Measurements from ENCODE around the gene LMTK3. TPM values are rescaled to one million over a fixed set of nuclear protein-coding genes. Genes with fewer than 3 reads are reported as not detected.
A peak's percentile ranks its signal among the peaks of the same experiment; 100 is the strongest.

Gene LMTK3
- total RNA-seq, 1 experiment from 2014 or later: 3.0 TPM

DNA sequence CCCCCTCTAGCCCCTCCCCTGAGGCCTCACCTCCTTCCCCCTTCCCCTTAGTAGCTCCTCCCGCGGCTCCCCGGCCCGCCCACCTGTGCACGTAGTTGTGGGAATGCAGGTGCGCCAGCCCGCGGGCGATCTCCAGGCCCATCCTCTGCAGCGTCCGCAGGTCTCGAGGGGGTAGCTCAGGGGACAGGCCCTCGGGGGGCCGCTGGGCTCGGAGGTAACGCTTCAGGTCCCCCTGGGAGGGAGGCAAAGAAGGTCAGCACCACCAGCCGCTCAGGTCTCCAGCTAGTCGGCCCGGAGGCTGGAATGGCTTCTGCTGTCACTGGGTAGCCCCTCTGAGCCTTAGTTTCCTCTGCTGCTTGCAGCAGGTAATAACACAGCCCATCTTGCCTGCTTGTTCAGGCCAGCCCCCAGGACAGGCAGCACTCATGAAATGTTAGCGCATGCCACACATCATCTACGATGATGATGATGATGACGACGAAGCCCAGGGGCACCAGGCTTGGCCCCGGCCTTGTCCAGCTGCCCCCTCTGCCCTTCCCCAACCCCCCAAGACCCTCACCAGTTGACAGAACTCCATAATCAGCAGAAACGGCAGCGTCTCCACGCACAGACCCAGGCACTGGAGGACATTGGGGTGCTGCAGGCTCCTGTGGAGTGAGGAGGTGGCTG lies 9.2 kb downstream of the LMTK3 start:
- Histone ChIP-seq H3K36me3 (replicated peaks; ENCODE audit: control insufficient read depth, insufficient read depth, low read length) (peaks cover 1% of the 10 kb centered on the region; the same call in 1 of the 2 replicates), H3K4me3 (ENCODE audit: insufficient read depth, low read depth, low read length) (peak overlapping the region; percentile 49), H3K27me3 (ENCODE audit: control insufficient read depth, insufficient read depth, low read length) (peaks cover 5% of the 10 kb centered on the region; the same call in 1 of the 2 replicates)
- no peak for DNase-seq

- peak overlapping the region; percentile 53 for H3K4me3 ChIP-seq (ENCODE audit: insufficient read depth, low read depth, low read length)
- H3K27me3 ChIP-seq (ENCODE audit: control insufficient read depth, insufficient read depth, low read length): peaks cover 7% of the 10 kb centered on the region; the same call in 1 of the 2 replicates
- no peaks in the 10 kb centered on the region for H3K36me3 ChIP-seq (replicated peaks; ENCODE audit: control insufficient read depth, insufficient read depth, low read length)
- peak; percentile 98 for DNase-seq
Observed at GRCh38 chr19:48501494-48502349, 9.9 kb downstream of the LMTK3 start.

GRCh38 chr19:48500830-48501493 lies 10.7 kb downstream of the LMTK3 start:
- no peaks in the 10 kb centered on the region for H3K36me3 ChIP-seq (replicated peaks; ENCODE audit: control insufficient read depth, insufficient read depth, low read length)
- H3K4me3 ChIP-seq (ENCODE audit: insufficient read depth, low read depth, low read length): peak overlapping the region; percentile 53
- peaks cover 7% of the 10 kb centered on the region; the same call in 1 of the 2 replicates for H3K27me3 ChIP-seq (ENCODE audit: control insufficient read depth, insufficient read depth, low read length)
- no peak for DNase-seq

GRCh38 chr19:48499316-48500090 lies 12.1 kb downstream of the LMTK3 start:
- Histone ChIP-seq H3K27me3 (ENCODE audit: control insufficient read depth, insufficient read depth, low read length) (peaks cover 15% of the 10 kb centered on the region), H3K36me3 (replicated peaks; ENCODE audit: control insufficient read depth, insufficient read depth, low read length) (no peaks in the 10 kb centered on the region), H3K4me3 (ENCODE audit: insufficient read depth, low read depth, low read length) (no peak overlapping the region)
- peak; percentile 47 for DNase-seq

GRCh38 chr19:48498595-48499311 lies 12.9 kb downstream of the LMTK3 start:
- H3K36me3 ChIP-seq (replicated peaks; ENCODE audit: control insufficient read depth, insufficient read depth, low read length): no peaks in the 10 kb centered on the region
- no peak overlapping the region for H3K4me3 ChIP-seq (ENCODE audit: insufficient read depth, low read depth, low read length)
- DNase-seq: peak; percentile 46
- H3K27me3 ChIP-seq (ENCODE audit: control insufficient read depth, insufficient read depth, low read length): peaks cover 21% of the 10 kb centered on the region

DNA sequence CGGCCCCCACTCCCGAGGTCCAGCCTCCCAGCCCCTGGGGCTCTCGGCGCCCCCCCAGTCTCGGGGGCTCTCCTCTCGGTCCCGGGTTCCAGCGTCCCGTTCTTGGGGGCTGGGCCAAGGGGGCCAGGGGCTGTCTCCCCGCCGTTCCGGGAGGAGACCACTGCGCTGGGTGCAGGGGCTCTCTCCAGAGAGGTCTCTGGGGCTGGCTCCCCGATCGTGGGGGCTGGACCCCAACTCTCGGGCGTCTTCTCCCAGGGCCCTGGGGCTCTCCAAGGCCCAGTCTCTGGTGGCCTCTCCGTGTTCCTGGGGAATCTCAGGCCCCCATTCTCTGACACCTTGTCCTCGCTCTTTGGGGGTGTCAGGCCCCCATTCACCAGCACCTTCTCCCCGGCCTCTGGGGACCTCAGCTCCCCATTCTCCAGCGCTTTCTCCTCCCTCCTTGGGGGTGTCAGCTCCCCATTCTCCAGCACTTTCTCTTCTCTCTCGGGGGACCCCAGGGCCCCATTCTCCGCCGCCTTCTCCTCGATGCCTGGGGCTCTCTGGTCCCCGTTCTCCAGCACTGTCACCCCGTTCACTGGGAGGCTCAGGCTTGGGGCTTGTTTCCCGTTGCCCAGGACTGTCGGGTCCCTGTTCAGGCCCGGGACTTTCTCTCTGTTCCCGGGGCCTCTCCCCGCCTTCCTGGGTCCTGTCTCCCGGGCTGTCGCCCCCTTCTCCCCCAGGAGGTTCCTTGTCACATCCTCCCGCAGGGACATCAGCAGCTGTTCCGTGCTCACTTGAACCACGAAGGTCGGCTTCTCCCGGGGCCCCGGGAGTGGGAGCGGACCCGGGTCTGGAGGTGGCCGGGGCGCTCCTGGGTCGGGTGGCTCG lies 13.7 kb downstream of the LMTK3 start:
- H3K4me3 ChIP-seq (ENCODE audit: insufficient read depth, low read depth, low read length): no peak overlapping the region
- H3K36me3 ChIP-seq (replicated peaks; ENCODE audit: control insufficient read depth, insufficient read depth, low read length): no peaks in the 10 kb centered on the region
- peak; percentile 48 for DNase-seq
- H3K27me3 ChIP-seq (ENCODE audit: control insufficient read depth, insufficient read depth, low read length): peaks cover 21% of the 10 kb centered on the region

DNA sequence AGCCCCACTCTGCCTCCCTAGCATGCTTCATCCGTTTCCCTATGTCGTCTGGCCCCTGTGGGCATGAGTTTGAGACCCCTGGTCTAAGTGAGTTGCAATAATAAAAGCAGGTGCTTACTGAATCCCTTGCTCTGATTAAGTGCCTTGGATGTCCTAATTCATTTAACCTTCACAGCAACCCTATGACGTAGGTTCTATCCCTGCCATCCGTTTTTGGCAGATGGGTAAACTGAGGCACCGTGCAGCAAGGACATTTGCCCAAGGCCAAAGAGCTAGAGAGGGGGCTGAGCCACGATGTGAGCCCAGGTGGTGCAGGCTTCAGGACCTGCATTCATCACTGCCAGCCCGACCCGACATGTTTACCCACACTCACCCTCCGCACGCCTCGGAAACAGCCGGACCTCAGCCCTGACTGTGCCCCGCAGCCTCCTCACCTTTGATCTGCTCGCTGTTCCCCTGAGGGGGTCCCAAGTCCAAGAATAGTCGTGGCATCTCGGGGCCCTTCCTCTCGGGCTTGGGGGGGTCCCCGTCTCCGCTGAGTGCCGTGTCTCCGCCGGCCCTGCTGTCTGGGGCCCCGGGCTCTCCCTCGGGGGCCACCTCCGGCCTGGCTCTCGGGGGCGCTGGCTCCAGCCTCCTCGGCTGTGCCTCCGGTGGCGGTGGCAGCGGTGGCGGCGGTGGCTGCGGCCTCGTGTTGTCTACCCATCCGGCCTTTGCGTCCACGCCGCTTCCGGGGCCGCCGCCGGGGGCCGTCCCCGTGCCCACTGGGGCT lies 14.5 kb downstream of the LMTK3 start:
- Histone ChIP-seq H3K27me3 (ENCODE audit: control insufficient read depth, insufficient read depth, low read length) (peaks cover 21% of the 10 kb centered on the region), H3K36me3 (replicated peaks; ENCODE audit: control insufficient read depth, insufficient read depth, low read length) (no peaks in the 10 kb centered on the region), H3K4me3 (ENCODE audit: insufficient read depth, low read depth, low read length) (no peak overlapping the region)
- no peak for DNase-seq

- H3K27me3 ChIP-seq (ENCODE audit: control insufficient read depth, insufficient read depth, low read length): peaks cover 22% of the 10 kb centered on the region
Observed at GRCh38 chr19:48495396-48495795, 16.2 kb downstream of the LMTK3 start.

DNA sequence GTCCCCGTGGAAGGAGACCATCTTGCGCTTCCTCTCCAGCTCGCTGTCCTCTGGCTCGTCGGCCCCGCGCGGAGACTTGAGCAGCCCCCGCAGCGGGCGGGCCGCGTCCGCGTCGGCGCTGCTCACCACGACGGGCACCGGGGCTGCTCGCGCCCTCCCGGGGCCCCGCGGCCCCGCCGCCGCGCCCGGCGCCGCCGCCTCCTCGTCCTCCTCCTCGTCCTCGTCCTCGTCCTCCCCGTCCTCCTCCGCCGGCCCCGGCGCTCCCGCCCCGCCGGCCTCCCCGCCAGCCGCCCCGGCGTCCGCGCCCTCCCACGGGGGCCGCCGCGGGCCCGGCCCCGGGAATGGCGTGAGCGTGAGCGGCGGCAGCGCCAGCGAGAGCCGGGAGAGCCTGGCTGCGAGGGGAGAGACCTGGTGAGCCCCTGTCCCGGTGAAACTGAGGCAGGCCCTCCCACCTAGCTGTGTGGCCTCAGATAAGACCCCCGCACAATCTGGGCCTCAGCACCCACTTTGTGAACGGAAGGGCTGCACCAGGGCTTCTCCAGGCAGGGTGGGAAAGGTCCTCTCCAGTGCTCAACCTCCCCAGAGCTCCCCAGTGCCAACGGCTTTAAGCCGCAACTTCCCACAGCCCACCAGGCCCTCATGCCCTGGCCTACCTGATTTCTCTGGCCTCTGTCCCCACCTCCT lies 17.8 kb downstream of the LMTK3 start:
- DNase-seq: peak; percentile 51
- Histone ChIP-seq H3K36me3 (replicated peaks; ENCODE audit: control insufficient read depth, insufficient read depth, low read length) (no peaks in the 10 kb centered on the region; the same call in 1 of the 2 replicates), H3K4me3 (ENCODE audit: insufficient read depth, low read depth, low read length) (peak overlapping the region; percentile 69), H3K27me3 (ENCODE audit: control insufficient read depth, insufficient read depth, low read length) (peaks cover 29% of the 10 kb centered on the region)

More at GRCh38 chr19:48495396-48495795, 16.2 kb downstream of the LMTK3 start:
- H3K36me3 ChIP-seq (replicated peaks; ENCODE audit: control insufficient read depth, insufficient read depth, low read length): no peaks in the 10 kb centered on the region
- DNase-seq: no peak
- H3K4me3 ChIP-seq (ENCODE audit: insufficient read depth, low read depth, low read length): no peak overlapping the region

DNA sequence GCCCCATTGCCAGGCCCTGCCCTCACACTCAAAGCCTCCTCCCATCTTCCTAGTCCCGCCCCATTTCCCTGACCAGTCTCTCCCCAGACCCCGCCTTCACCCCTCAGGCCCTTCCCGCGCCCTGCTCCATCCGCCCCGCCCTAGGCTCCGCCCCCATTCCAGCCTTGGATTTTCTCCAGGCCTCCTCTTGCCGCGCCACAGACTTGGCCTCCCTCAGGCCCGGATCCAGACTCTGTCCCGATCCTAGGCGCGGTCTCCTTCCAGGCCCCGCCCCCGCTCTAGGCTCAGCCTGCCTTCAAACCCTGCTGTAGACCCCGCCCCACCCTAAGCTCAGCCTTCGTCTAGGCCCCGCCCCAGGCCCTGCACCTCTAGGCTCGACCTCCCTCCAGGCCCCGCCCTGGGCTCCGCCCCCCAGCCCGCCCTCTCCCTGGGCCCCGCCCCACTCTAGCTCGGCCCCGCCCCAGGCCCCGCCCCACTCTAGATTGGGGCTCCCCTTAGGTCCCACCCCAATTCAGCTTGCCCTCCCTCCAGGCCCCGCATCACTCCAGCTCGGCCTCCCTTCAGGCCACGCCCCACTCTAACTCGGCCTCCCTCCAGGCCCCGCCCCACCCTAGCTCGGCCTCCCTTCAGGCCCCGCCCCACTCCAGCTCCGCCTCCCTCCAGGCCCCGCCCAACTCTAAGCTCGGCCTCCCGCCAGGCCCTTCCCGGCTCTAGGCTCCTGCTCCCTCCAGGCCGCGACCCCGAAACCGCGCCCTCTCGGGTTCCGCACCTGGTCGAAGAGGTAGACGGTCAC lies 18.5 kb downstream of the LMTK3 start:
- Histone ChIP-seq H3K36me3 (replicated peaks; ENCODE audit: control insufficient read depth, insufficient read depth, low read length) (no peaks in the 10 kb centered on the region; the same call in 1 of the 2 replicates), H3K27me3 (ENCODE audit: control insufficient read depth, insufficient read depth, low read length) (peaks cover 29% of the 10 kb centered on the region), H3K4me3 (ENCODE audit: insufficient read depth, low read depth, low read length) (peak overlapping the region; percentile 69)
- DNase-seq: peak; percentile 100

DNA sequence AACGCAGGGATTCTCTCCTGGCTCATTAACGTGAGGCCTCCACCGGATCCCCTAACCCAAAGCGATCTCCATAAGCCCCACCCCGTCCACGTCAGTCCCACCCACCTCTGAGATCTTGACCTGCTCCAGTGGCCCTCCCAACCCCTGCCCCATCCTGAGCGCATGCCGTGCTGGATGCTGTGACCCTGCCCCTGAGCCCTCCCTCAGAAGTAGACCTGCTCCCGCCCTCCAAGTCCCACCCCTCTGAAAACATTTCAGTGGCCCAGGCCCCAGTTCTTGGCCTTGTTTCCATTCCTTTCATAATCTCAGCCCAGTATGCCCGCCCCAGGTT lies 19.9 kb downstream of the LMTK3 start:
- DNase-seq: peak; percentile 94
- H3K4me3 ChIP-seq (ENCODE audit: insufficient read depth, low read depth, low read length): peak overlapping the region; percentile 53

More for the DNA sequence above, 19.9 kb downstream of the LMTK3 start:
- no peaks in the 10 kb centered on the region; the same call in 1 of the 2 replicates for H3K36me3 ChIP-seq (replicated peaks; ENCODE audit: control insufficient read depth, insufficient read depth, low read length)
- peaks cover 26% of the 10 kb centered on the region for H3K27me3 ChIP-seq (ENCODE audit: control insufficient read depth, insufficient read depth, low read length)
